Neural cell (in vitro differentiated cells): ENCODE results near the gene SMAD2.

Experiments used
- CTCF ChIP-seq: fragments of 450-650 bp; IDR thresholded peaks from 2 replicates; pipeline ENCODE4 v1.5.1; 2014; ENCODE audit warnings: antibody characterized with exemption, mild to moderate bottlenecking, moderate library complexity; ENCODE audit not compliant: poor library complexity, severe bottlenecking
- POLR2AphosphoS5 ChIP-seq: IDR thresholded peaks from 2 replicates; pipeline ENCODE4 v1.6.1; 2012
- TF ChIP-seq, protein P1 (sequence below): IDR thresholded peaks from 2 replicates; pipeline ENCODE4 v1.6.1; 2012; ENCODE audit warnings: borderline replicate concordance

DNA sequence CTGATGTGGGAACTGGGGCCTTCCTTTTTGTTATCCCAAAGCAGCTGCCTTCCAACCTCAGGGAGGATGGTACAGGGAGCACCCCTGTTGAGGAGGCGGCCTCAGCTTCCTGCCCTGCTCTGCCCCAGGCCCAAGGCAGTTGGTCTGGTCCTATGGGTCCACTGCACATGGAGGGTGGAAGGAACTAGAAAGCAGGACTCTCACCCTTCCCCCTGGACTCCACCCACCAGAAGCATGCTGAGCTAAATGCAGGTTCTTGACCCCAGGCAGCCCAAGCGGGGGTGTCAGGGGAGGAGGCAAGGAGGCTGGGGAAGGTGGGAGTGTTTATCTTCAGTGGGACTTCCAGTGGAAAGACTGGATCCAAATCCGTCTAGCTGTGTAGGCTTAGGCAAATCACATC, 158.5 kb downstream of the SMAD2 start:
- TF ChIP-seq CTCF (no peak), POLR2AphosphoS5 (no peak)
- TF ChIP-seq, protein P1, sequence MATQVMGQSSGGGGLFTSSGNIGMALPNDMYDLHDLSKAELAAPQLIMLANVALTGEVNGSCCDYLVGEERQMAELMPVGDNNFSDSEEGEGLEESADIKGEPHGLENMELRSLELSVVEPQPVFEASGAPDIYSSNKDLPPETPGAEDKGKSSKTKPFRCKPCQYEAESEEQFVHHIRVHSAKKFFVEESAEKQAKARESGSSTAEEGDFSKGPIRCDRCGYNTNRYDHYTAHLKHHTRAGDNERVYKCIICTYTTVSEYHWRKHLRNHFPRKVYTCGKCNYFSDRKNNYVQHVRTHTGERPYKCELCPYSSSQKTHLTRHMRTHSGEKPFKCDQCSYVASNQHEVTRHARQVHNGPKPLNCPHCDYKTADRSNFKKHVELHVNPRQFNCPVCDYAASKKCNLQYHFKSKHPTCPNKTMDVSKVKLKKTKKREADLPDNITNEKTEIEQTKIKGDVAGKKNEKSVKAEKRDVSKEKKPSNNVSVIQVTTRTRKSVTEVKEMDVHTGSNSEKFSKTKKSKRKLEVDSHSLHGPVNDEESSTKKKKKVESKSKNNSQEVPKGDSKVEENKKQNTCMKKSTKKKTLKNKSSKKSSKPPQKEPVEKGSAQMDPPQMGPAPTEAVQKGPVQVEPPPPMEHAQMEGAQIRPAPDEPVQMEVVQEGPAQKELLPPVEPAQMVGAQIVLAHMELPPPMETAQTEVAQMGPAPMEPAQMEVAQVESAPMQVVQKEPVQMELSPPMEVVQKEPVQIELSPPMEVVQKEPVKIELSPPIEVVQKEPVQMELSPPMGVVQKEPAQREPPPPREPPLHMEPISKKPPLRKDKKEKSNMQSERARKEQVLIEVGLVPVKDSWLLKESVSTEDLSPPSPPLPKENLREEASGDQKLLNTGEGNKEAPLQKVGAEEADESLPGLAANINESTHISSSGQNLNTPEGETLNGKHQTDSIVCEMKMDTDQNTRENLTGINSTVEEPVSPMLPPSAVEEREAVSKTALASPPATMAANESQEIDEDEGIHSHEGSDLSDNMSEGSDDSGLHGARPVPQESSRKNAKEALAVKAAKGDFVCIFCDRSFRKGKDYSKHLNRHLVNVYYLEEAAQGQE: no peak
